Bronchial epithelial cell (primary cell): ENCODE results near the gene BBOX1. TPM values are rescaled to one million over a fixed set of nuclear protein-coding genes. Genes with fewer than 3 reads are reported as not detected.
A peak's percentile ranks its signal among the peaks of the same experiment; 100 is the strongest.

Experiments
- DNase-seq: peaks from one replicate; pipeline ENCODE4 v3.0.0-alpha.2; 2010; ENCODE audit warnings: low read depth
- FAIRE-seq: peaks from 2 replicates; lab custom pipeline; 2011; peaks lifted over from hg19 to GRCh38; lab: Jason Lieb, UNC
- H3K27me3 ChIP-seq: 2 replicates; pipeline ENCODE4 v1.5.1; 2011; ENCODE audit warnings: low read length; ENCODE audit not compliant: control insufficient read depth, insufficient read depth
- H3K36me3 ChIP-seq: 2 replicates; pipeline ENCODE4 v1.5.1; 2011; ENCODE audit warnings: low read length; ENCODE audit not compliant: control insufficient read depth, insufficient read depth
- H3K4me3 ChIP-seq: 2 replicates; pipeline ENCODE4 v1.5.1; 2011; ENCODE audit warnings: mild to moderate bottlenecking, low read depth, low read length, control low read depth
- total RNA-seq: library from RNA; depleted of rRNA; stranded (reverse); fragments of >200 nt; gene quantifications from 2 replicates; pipeline ENCODE4 v1.2.1, GENCODE V29; 2014
- TF ChIP-seq, protein P1 (sequence below): IDR thresholded peaks from 2 replicates; pipeline ENCODE4 v1.5.1; 2011; ENCODE audit warnings: mild to moderate bottlenecking, moderate library complexity, low read length, control low read depth, inconsistent platforms; ENCODE audit not compliant: insufficient read depth, severe bottlenecking

The BBOX1 gene
- total RNA-seq, 1 donor from 2014 or later = 1.3 TPM

DNA sequence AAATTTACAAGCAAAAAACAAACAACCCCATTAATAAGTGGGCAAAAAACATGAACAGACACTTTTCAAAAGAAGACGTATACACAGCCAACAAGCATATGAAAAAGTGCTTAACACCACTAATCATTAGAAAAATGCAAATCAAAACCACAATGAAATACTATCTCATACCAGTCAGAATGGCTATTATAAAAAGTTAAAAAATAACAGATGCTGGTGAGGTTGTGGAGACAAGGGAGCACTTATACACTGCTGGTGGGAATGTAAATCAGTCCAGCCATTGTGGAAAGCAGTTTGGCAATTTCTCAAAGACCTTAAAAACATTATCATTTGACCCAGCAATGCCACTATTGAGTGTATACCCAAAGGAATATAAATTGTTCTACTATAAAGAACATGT is 72.3 kb downstream of the BBOX1 start:
- no peaks in the 10 kb centered on the region for H3K27me3 ChIP-seq
- DNase-seq (no peak), FAIRE-seq (no peak)

GRCh38 chr11:27115051-27115650 is 74.5 kb downstream of the BBOX1 start:
- TF ChIP-seq, protein P1, sequence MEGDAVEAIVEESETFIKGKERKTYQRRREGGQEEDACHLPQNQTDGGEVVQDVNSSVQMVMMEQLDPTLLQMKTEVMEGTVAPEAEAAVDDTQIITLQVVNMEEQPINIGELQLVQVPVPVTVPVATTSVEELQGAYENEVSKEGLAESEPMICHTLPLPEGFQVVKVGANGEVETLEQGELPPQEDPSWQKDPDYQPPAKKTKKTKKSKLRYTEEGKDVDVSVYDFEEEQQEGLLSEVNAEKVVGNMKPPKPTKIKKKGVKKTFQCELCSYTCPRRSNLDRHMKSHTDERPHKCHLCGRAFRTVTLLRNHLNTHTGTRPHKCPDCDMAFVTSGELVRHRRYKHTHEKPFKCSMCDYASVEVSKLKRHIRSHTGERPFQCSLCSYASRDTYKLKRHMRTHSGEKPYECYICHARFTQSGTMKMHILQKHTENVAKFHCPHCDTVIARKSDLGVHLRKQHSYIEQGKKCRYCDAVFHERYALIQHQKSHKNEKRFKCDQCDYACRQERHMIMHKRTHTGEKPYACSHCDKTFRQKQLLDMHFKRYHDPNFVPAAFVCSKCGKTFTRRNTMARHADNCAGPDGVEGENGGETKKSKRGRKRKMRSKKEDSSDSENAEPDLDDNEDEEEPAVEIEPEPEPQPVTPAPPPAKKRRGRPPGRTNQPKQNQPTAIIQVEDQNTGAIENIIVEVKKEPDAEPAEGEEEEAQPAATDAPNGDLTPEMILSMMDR = no peak
- Histone ChIP-seq H3K36me3 (no peaks in the 10 kb centered on the region), H3K27me3 (no peaks in the 10 kb centered on the region), H3K4me3 (no peak overlapping the region)
- DNase-seq (peak; percentile 15), FAIRE-seq (no peak)

More for the DNA sequence above, 72.3 kb downstream of the BBOX1 start:
- Histone ChIP-seq H3K4me3 (no peak overlapping the region), H3K36me3 (no peaks in the 10 kb centered on the region)
- TF ChIP-seq, protein P1 = no peak

DNA sequence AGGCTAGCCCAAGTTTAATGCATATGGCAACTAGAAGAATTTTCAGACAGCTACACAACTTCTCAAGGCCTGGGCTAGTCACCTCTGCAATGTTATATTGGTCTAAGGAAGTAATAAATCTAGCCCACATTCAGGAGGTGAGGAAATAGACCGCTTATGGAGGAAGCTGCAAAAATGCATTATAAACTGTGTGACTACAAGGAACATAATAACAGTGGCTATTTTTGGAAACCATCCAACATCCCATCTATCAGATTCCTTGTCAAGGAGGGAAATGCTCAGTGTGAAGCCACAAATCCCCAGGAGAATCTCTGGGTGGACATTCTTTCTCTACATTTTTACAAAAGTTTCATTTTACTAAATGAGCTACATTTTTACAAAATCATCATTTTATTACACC is 76.1 kb downstream of the BBOX1 start:
- H3K36me3 ChIP-seq = no peaks in the 10 kb centered on the region
- DNase-seq = no peak
- no peak overlapping the region for H3K4me3 ChIP-seq
- no peaks in the 10 kb centered on the region for H3K27me3 ChIP-seq
- TF ChIP-seq, protein P1 = no peak
- no peak for FAIRE-seq

DNA sequence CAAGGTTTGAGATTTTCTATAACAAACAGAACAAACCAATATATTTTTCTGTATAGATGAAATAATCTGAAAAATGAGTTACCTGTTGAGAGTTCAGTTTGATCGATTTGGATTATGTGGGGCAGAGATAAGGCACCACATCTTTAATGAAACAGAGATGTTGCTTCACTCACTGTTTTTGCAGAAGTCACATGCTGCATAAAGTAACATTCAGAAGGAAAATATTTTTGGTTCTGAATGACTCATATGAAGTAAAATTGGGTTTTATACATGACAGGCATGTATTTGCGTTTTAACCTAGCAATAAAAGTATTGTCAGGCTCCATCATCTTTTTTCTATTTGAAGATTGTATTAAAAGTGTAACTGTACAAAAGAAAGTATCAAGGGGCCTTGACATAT is 77.8 kb downstream of the BBOX1 start:
- H3K36me3 ChIP-seq = no peaks in the 10 kb centered on the region
- TF ChIP-seq, protein P1 = no peak
- no peaks in the 10 kb centered on the region for H3K27me3 ChIP-seq
- no peak for FAIRE-seq
- no peak overlapping the region for H3K4me3 ChIP-seq
- no peak for DNase-seq

DNA sequence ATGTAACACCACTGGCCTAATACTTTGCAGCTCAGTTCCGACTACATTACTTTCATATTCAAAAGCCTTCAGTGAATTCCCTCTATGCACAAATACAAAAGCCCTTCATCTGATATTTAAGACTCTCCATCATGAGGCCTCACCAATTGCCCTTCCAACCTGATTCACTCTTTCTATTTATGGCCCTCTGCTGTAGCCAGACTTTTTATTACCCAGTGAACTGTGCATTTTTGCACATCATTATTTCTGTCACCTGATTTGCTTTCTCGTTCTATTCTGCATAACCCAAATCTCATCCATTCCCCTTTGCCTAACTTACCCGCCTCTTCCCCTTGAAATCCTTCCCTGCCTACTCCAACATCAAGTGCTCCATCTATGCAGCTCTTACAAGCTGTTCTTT is 78.3 kb downstream of the BBOX1 start:
- Histone ChIP-seq H3K27me3 (no peaks in the 10 kb centered on the region), H3K36me3 (no peaks in the 10 kb centered on the region), H3K4me3 (no peak overlapping the region)
- TF ChIP-seq, protein P1 = no peak
- FAIRE-seq (no peak), DNase-seq (no peak)

DNA sequence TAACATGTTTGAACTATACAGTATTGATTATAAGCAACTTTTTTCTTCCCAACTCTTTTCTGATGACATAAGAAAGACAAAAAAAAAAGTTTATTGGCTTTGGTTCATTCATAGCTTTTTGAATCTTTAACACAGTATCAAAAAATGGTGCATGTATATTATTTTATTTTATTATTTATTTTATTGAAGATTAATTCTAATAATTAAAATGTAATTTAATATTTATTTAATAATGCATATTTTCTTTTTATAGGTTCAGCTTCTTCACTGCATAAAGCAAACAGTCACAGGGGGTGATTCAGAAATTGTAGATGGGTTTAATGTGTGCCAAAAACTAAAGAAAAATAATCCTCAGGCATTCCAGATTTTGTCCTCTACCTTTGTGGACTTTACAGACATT is 78.8 kb downstream of the BBOX1 start:
- Histone ChIP-seq H3K36me3 (no peaks in the 10 kb centered on the region), H3K4me3 (no peak overlapping the region), H3K27me3 (no peaks in the 10 kb centered on the region)
- TF ChIP-seq, protein P1 = no peak
- FAIRE-seq (no peak), DNase-seq (no peak)
